Ovary (tissue), 3 donors: Measurements from ENCODE around the gene ACACB.

ENCODE experiments used
- CTCF ChIP-seq, 3 donors: fragments of 450-650 bp in 2 of 3; fragments of 200-600 bp in 1 of 3; IDR thresholded peaks; one replicate each; pipeline versions ENCODE4 v1.5.1 to v1.8.0; 2016 to 2022; ENCODE audit warnings: antibody characterized with exemption in 3 of 3, mild to moderate bottlenecking in 1 of 3
- EP300 ChIP-seq: sonication (generic); formaldehyde crosslinking; IDR thresholded peaks from one replicate; pipeline ENCODE4 v1.6.1; 2017; ENCODE audit warnings: antibody characterized with exemption
- POLR2A ChIP-seq: fragments of 450-650 bp; IDR thresholded peaks from one replicate; pipeline ENCODE4 v1.6.1; 2017; ENCODE audit warnings: antibody characterized with exemption, mild to moderate bottlenecking, moderate library complexity
- donor health status: DM: no; HTN: no; CAD: no.

- TF ChIP-seq POLR2A (no peak), CTCF (IDR thresholded peaks at IDR 0.05) (no peak), EP300 (no peak)
Observed at GRCh38 chr12:109308534-109309380, 192.4 kb downstream of the ACACB start, which contains the start of gene FOXN4.
